GM21528 (cell line): ENCODE results near the gene MMP10.
"Not testable (repeated sequence)": the region's sequence is repeated elsewhere in the genome, so short reads cannot be mapped to it uniquely, and the experiment has no call there.

Experiments used
- ATAC-seq: cut with Tn5 transposase; IDR thresholded peaks from one replicate; pipeline ENCODE4 v1.9.1; 2021; ENCODE audit warnings: mild to moderate bottlenecking, moderate library complexity; ENCODE audit not compliant: unreplicated experiment, low FRiP score

The MMP10 gene

DNA sequence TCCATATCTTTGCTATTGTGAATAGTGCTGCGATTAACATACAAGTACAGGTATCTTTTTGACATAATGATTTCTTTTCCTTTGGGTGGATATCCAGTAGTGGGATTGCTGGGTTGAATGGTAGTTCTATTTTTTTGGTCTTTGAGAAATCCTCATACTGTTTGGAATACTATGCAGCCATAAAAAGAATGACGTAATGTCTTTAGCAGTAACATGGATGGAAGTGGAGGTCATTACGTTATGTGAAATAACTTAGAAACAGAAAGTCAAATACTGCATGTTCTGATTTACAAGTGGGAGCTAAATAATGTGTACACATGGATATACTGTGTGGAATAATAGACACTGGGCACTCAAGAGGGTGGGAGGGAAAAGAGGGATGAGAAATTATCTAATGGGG is 4.0 kb upstream of the MMP10 start:
- ATAC-seq = no peak

DNA sequence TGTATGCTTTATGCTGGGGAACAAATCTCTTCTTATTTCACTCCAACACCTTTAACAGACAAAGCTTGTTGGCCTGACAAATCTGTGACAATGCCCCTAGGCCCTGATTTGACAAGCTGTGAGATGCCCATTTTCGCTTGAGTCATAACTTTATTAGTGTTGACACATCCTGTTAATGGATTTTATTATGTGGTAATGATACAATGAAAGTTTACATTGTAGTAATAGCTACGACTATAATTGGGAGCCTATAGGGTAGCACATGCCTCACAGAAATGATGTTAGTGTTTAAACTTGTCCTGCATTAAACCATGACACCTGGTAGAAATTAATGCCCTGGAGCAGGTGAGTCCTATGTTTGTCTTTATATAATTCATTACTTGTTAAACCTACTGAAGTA is 3.3 kb upstream of the MMP10 start:
- ATAC-seq = no peak

DNA sequence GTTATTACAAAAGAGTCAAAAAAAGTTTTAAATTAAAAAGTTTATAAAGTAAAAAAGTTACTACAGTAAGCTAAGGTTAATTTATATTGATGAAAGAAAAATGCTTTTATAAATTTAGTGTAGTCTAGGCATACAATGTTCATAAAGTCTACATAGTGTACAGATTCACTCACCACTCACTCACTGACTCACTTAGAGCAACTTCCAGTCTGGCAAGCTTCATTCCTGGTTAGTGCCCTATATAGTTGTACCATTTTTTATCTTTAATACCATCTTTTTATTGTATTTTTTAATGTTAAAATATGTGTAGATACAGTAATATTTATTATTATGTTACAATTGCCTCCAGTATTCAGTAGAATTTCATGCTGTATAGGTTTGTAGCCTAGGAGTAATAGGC is 2.6 kb upstream of the MMP10 start:
- no peak for ATAC-seq

DNA sequence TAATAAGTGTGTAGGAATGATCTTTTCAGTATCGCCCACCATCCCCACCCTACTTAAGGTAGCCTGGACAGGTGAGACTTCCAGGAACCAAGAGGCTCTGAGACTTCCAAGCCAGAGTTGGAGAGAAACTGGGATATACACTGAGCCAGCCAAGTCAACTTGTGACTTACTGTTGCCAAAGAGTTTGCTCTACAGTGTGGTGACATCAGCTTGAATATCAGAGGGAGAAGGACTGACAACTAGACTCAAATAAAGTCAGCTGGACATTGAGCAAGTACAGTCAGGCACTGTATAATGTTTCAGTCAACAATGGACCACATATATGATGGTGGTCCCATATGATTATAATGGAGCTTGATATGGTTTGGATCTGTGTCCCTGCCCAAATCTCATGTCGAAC is 1.2 kb upstream of the MMP10 start:
- no peak for ATAC-seq

DNA sequence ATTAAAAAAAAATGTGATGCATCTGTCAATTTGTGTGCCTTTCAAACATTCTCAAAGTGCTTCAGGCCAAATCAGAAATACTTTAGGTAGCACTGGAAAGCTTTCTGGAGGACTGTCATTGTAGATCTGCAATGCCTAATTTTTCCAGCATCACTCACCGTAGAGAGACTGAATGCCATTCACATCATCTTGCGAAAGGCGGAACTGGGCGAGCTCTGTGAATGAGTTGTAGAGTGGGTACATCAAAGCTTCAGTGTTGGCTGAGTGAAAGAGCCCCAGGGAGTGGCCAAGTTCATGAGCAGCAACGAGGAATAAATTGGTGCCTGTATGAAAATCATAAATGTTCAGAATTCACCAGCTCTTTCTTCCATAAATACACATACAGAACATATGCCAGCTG is 4.0 kb downstream of the MMP10 start:
- ATAC-seq = no peak

DNA sequence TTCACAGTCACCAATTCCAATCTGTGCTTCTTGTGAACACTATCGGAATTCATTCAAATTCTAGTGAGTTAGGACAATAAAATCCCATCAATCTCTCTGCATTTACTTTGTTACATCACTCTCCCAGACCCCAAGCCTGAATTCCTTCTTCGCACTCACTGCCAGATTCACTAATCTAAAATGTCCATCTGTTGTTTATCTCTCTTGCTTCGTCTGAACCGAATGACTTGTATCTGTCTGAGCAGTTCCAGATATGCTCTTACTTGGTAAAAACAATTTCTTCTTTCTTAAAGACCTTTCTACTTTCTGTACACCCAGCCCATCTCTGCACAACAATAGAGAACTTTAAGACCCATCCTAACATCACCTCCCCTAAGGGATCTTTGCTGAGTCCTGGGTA is 7.0 kb downstream of the MMP10 start:
- no peak for ATAC-seq

DNA sequence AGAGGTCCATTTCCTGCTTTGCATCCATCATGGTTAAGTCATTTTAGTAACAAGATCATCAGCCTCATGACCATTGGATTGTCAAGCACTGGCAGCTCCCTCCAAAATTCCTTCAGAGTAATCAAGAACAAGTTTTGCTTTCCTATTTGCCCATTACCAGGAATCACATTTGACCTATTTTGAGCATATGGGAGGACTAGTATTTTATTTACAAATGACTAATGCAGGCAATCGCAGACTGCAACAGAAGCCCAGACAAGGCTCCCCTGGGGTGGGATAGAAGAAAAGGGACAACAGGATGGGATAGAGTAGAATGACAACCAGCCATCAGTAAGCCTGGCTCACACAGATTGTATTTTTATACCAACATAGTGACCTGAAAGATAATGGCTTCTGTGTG is 9.1 kb downstream of the MMP10 start:
- no peak for ATAC-seq

DNA sequence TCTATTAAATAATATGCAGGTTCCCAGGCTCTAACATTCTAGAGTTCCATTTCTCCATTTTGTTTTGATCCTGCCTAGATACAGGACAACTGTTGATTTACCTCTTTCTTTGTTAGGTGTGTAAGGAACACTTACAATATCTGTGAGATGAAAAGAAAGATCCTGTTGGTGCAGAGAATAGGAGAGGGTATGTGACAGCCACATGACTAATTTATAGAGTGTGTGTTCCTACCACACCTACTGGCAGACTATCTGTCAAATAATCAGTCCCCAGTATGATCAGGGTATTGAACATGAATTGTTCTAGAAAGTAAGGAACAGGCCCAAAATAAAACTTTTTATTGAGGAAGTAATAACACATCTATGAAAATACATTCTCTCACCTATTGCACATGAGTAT is 10.2 kb downstream of the MMP10 start:
- no peak for ATAC-seq

DNA sequence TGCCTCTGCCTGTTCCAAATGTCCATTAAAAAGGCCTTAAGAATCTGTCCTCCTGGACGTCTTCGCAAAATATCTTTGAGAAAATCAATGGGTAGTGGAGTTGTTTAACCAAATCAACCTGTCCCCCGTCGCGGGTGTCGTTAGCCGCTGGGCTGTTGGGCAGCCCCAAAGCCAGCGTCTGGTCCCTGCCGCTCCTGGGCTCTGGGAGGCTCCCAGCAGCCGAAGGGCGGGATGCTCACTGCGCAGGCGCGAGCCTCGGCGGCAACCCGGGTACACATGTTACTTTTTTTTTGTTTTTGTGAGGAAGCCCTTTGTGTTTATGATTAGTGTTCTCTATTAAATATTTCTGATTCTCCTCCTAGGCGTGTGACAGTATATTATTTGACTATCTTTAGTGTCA is 12.6 kb downstream of the MMP10 start:
- no peak for ATAC-seq

DNA sequence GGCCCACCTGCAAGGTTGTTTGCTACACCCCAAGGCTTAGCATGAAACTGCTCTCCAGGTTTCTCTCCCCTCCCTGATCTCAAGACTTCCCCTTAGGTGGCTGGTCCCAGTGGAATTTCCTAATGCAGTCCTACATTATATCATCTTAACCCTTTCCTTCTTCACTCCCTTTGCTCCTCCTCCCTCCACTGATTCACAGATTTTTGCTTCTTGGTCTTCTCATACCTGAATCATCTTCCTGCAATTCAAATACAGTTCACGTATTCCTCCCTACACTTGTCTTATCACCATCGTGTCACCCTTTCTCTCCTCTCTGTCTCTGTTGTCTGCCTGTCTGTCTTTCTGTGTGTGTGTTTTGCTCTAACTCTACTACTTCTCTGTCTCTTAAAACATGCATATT is 17.0 kb downstream of the MMP10 start:
- no peak for ATAC-seq

DNA sequence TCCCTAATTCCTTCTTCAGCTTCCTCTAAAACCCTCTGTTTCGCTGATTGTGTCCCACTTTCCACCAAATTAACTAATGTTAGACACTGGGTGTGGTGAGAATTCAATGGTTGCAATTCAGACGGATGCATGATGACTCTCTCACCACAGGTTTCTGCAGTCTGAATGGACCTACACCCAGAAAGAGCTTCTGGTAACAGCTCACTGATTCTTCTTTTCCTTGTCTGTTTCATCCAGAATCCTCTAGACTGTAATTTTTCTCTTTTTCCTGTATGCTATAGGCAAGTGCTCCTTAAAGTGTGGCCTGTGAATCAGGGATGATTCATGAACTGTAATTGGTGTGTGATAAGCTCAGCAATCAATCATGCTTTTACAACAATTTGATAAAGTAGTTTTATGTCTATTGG is 18.1 kb downstream of the MMP10 start:
- no peak for ATAC-seq

DNA sequence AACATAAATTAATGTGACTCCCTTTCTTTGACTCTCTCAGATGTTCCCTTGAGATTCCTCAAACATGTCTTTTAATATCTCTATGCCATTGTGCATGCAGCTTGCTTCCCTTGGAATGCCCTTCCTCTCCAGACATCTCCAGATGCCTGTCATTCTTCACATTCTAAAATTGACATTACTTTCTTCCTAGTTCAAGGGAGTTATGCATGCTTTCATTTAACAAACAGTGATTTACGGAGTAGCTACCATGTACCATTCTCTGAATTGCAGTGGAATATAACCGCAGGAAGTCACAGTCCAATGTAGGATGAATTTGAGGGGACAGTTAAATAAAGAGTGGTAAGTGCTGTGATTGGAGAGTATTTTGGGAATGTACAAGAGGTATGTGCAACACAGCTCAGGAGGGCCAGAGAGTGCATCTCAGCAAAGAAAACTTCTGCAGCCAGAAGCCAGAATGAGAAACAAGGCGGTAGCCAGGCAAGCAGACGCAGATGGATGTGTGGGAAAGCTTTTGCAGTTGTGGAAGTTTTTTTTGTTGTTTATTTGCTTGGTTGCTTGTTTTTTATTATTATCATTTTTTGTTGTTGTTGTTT is 18.7 kb downstream of the MMP10 start:
- ATAC-seq = no peak

DNA sequence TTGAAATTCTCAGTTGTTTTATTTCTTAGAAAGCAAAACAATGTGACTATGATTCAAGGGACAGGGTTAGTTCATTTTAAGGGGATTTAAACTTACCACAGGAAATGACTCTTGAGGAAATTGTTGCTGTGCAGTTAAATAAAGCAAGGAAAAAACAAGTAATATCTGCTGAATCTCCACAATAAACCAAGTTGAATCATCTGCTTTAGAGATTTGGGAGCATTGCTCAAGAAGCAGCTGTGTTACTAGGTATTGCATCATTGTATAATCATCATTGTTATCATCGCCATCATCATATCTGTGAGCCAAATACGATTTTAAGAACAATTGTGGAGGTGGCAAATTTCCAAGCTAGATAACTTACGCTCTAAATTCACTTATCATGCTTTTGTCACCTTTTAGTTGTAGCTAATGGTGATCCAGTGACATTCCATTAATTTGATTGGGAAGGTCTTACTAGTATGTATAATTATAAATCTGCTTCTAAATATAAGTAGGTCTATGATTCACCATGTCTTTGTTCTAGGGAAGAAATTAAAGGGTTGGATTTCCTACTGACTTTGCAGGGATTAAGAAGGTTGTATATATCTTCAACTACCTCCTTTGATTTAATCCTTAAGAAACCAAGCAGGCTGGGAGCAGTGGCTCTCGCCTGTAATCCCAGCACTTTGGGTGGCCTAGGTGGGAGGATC is 19.9 kb downstream of the MMP10 start:
- no peak for ATAC-seq

DNA sequence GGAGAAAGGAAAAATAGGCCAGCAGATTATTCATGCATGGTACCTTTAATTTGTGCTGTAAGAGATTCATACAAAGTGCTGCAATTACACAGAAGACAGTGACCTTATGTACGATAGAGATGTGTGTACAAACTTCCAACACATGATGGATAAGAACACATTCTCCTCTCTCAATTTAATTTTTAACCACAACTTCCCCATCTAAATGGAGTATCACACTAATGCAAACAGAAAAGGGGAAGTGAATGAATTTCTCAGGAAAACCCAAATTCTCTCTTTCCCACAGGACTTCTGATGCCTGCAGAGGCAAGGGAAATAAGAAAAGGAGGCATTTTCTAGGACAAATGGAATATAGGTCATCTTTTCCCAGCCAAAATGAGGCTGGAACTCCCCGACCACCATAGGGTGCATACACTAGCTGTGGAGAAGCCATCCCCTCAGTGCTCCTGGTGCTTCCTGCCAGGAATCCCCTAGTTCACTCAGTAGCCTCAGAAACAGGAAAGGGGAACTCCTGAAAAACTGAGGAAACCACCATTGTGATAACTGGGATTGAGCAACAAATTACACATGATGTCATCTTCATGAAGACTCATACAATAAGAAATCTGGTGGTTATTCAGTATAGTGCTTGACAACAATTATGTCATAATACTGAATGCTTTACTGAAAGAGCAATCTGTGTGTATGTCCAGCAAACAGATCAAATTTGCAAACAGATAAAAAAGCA is 22.4 kb downstream of the MMP10 start:
- ATAC-seq = no peak

DNA sequence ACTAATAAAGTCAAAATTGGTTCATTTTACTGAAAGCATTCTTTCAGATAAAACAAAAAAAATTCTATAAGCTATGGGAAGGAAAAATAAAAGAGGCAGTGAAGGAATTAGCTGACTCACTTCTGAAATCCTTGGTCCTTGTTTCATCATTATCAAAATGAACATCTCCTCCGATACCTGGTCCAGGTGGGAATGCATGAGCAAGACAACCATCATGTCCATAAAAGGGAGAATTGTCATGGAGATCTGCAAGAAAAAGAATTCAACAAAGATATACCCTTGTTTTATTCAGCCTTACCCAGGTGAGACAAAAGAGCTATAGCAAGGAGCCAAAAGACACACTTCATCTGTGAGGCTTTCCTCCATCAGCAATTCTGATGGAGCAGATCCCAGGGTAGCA is 27.2 kb downstream of the MMP10 start:
- ATAC-seq = no peak

DNA sequence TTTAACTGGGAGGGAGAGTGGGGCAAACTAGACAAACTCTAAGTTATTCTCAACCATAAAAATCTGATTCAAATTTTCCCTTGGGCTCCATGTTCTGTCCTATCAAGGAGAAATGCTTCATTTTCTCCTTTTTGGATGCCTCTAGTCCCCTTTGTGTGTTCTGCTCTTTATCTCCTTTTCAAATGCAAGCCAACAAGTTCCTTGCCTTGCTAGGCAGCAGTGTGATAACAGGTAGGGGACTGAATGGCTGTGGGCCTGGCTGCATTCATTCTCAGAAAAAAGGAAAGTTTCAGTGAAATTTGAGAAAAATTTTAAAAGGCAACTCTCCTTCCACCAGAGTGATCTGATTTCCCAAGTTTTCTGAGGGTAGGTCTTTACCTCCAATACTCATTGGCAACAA is 28.8 kb downstream of the MMP10 start:
- ATAC-seq = no peak

DNA sequence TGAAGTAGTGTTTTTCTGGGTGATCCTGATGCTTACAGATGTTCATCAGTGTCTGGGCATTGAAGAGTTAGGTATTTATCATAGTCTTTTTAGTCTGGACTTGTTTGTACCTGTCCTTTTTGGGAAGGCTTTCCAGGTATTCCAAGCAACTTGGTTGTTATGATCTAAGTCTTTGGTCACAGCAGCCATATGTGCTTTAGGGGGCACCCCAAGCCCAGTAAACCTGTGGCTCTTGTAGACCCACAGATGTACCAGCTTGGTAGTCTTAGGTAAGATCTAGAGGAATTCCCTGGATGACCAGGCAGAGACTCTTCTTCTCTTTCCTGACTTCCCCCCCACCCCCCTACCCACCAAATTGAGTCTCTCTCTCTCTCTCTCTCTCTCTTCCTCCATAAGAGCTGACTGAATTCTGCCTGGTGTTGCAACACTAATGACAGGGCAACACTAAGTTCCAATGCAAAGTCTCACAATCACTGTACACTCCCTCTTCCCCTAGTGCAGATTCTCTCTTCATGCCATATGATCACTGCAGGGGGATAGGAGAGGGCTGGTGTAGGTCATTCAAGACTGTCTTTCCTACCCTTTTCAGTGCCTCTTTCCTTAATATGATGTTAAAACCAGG is 31.2 kb downstream of the MMP10 start:
- no peak for ATAC-seq

DNA sequence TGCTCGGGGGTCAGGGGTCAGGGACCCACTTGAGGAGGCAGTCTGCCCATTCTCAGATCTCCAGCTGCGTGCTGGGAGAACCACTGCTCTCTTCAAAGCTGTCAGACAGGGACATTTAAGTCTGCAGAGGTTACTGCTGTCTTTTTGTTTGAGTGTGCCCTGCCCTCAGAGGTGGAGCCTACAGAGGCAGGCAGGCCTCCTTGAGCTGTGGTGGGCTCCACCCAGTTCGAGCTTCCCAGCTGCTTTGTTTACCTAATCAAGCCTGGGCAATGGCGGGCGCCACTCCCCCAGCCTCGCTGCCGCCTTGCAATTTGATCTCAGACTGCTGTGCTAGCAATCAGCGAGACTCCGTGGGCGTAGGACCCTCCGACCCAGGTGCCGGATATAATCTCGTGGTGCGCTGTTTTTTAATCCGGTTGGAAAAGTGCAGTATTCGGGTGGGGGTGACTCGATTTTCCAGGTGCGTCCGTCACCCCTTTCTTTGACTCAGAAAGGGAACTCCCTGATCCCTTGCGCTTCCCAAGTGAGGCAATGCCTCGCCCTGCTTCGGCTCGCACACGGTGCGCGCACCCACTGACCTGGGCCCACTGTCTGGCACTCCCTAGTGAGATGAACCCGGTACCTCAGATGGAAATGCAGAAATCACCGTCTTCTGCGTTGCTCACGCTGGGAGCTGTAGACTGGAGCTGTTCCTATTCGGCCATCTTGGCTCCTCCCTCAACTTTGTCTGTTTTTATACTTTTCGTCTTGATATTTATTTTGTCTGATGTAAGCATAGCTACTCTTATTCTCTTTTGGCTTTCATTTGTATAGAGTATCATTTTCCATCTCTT is 33.5 kb downstream of the MMP10 start:
- ATAC-seq = not testable (repeated sequence)

DNA sequence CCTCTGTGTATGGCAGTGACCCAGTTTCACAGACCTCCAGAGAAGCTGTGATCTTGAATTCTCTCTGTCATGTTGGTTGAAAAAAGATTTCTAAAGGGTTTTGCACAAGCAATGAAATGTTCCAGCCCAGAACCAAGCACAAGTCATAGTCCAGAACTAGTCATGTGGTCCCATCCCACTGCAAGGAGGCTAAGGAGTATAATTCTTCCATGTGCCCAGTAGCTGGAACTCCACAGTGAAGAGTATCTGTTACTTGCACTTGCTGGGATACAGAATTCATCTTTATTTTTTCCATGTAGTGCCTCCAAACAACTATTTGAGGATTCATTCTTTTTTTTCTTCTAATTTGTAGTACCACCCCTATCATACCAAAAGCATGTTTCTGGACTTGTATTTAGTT is 45.8 kb downstream of the MMP10 start:
- no peak for ATAC-seq

DNA sequence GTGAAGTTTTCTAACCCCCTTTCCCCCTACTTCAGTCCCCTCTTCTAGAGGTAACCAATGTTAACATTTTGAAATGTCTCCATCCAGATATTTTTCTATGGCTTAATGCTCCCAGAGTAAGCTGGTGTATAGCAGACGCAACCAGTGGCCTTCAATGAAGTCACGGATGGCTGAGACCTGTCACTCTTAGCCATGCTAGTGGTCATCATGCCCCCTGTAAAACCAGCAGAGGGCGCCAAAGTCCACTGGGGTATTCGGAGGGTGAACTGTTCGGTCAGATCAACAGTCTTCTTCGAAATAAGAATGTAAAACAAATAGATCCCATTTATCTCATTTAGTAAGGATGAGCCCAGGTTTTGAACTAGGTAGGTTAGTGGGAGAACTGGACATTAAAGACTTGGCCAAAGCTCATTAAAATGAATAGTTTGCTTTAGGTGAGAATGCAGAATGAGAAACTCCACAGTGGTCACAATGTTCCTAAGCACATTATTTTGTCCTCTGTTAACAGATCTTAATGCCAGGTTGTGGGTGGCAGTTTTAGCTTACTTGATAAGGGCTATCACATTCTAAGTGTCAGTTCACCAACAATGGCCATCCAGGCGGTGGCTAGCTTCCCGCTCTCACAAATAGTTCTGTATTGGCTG is 47.1 kb downstream of the MMP10 start:
- ATAC-seq = peak; percentile 88
